ENCODE measurements around the gene FERMT2.
"Not testable (repeated sequence)": the region's sequence is repeated elsewhere in the genome, so short reads cannot be mapped to it uniquely, and the experiment has no call there.

FERMT2 gene

DNA sequence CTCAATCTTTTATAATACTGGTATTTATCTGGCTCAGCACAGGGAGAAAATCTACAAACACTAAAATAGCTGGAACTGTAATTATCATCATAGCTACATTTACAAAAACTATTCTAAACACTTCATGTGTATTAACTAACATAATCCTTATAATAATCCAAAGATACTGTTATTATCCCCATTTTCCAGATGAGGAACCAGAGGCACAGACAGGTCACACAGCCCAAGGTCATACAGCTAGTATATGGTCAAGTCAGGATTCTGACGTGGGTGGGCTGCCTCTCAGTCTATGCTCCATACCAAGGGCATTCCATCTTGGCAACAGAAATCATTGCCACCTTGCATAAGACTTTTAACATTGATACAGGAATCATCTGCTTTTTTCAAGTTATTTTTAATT lies 11.4 kb downstream of the FERMT2 start:
- DNase-seq (ENCODE audit: low read depth) = no peak

- DNase-seq (ENCODE audit: low read depth) = no peak
Measured at GRCh38 chr14:52937869-52938268, 13.0 kb downstream of the FERMT2 start.

DNA sequence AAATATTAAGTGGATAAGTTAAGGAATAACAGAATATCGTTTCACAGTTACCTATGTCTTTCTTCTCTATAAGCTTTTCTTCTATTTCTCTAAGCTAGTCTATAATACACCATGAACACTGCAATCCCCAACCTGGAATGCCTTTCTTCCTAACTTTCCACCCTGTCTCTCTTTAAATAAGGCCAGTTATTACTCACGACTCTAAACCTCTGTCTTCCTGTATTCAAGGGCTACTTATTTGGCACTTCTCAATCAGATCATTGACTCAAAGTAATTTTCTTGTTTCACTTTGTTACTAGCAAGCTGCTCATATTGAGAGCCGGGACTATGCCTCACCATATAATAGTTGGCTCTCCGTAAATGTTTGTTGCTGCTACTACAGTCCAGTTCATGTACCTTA lies 13.5 kb downstream of the FERMT2 start:
- DNase-seq (ENCODE audit: low read depth) = no peak

DNA sequence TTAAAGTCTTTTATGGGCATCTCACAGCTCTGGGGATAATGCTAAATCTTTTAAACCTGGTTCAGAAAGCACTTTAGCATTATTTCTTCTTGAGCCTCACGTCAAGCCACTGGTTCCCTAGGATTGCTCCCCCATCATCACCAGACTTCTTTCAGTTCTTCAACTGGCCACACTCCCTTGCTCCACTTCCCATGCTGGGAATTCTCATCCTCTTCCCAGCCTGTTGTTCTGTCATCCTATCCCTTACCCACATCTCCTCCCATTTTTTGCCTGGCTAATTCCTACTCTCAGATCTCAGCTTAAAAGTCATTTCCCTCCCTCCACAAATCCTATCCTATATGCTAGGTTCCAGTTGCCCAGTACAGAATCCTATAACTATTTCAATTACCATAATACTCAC lies 14.4 kb downstream of the FERMT2 start:
- DNase-seq (ENCODE audit: low read depth) = no peak

- no peak for DNase-seq (ENCODE audit: low read depth)
Measured at GRCh38 chr14:52935833-52936232, 15.0 kb downstream of the FERMT2 start.

DNA sequence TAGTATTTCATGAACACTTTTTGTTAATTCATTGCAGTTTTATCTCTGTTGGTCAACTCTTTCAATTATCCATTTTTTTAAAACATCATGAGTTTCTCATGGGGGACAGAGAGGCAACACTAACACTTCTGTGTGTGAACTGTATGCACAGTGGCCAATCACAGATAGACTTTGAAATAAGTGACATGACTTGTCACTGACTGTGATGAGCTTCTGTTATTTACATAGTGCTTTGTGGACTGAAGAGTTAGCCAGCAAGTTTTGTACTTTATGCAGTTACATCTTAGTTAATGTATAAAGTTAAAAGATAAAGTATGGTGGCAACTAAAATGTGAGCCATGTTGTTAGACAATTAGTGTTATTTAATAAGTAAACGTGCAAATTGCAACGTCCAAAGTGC lies 16.1 kb downstream of the FERMT2 start:
- DNase-seq (ENCODE audit: low read depth) = no peak

DNA sequence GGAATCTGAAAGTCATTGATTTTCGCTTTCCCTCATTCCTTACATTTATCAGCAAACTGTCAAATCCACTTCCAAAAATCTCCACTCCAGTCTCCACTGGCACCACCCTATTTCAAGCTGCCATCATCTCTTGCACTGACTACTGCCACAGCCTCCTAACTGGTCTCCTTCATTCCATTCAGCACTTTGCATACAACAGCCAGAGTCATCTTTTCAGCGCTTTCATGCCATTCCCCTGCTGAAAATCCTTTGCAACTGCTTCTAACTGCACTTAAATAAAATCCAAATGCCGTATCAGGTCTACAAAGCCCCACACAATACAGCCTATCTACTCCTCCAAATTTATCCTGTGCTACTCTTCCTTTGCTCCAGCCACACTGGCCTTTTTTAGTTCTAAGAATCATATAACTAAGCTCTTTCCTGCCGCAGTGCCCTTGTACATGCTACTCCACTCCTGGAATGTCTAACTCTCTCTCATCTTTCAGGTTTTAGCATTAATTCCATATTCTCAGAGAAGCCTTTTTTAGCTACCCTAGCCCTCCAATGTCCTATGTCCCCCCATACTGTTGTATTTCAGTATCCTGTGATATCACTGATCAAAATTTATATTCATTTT lies 21.6 kb downstream of the FERMT2 start:
- DNase-seq (ENCODE audit: low read depth) = no peak

DNA sequence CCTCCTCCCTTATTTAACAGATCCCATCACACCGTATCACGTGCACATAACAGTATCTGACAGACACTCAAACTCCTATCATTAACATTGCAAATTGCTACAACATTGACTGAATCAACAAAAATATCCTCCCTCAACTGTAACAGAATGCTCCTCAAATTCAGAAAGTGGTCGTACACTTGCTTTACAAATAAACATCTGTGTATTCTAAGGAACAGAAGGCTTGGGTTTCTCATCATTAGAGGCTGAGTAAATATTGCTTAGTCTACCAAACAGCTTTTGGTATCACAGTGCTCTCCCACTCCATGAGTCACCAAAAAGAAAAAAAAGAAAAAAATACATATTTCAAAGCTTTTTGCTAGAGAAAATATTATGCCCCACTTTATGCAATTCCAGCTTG lies 23.9 kb downstream of the FERMT2 start:
- no peak for DNase-seq (ENCODE audit: low read depth)

GRCh38 chr14:52923902-52924575 lies 26.8 kb downstream of the FERMT2 start:
- DNase-seq (ENCODE audit: low read depth) = no peak

- DNase-seq (ENCODE audit: low read depth) = no peak
Measured at GRCh38 chr14:52922656-52923055, 28.2 kb downstream of the FERMT2 start.

DNA sequence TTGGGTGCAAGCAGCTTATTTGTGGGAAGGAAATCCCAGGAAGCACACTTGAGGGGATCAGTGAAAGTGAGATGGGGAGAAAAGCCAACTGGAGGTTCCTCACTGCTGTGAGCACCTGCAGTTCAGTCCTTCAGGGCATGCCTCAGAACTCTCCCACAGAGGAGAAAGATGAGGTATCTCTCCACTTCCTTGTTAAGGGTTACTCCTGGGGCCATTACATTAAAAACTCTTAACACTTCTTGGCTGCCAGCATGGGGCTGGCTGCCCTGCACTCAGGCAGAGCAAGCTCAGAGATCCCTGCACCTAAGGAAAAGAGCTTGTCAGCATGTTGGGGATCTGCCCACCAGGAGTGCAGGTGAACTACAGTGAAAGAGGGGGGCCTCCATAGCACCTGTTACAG lies 28.8 kb downstream of the FERMT2 start:
- no peak for DNase-seq (ENCODE audit: low read depth)

- not testable (repeated sequence) for DNase-seq (ENCODE audit: low read depth)
Measured at GRCh38 chr14:52920411-52920810, 30.4 kb downstream of the FERMT2 start.

GRCh38 chr14:52919971-52920370 lies 30.9 kb downstream of the FERMT2 start:
- no peak for DNase-seq (ENCODE audit: low read depth)

GRCh38 chr14:52918486-52918885 lies 32.4 kb downstream of the FERMT2 start:
- no peak for DNase-seq (ENCODE audit: low read depth)

DNA sequence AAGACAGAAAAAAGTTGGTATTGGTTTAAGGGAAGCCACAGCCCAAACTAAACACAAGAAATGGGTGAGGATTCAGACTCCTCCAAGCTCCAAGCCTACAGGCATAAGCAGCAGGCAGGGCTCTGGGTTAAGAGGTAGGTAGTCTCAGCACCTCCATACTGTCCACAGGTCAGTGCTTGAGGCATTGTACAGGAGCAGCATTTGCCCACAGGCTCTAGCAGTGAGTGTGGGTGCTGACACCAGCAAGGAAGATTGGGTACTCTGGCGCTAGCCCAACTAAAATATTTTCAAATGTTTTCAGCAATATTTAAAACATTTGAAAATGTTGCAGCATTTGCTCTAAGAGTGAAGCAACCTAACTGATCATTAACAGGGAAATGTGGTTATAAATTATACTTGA lies 33.1 kb downstream of the FERMT2 start:
- no peak for DNase-seq (ENCODE audit: low read depth)

- DNase-seq (ENCODE audit: low read depth) = no peak
Measured at GRCh38 chr14:52914295-52914694, 36.6 kb downstream of the FERMT2 start.

GRCh38 chr14:52913271-52913670 lies 37.6 kb downstream of the FERMT2 start:
- DNase-seq (ENCODE audit: low read depth) = no peak

DNA sequence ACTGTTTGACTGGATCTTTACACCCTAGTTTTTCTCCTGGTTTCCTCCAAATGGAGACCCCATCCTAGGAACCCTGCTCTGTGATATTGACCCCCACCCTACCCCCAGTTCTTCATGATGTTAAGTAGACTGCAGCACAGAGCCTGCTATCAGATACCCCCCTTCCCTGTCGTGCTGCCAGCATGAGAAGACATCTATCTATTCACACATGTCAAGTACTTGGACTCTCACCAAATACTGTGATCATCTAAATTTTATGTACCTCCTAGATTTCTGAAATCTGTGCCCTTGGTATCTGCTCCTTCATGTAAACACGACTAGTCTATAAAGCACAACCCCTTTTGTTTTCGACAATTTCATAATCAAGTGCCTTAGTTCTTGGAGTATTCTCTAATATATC lies 38.9 kb downstream of the FERMT2 start:
- DNase-seq (ENCODE audit: low read depth) = no peak

DNA sequence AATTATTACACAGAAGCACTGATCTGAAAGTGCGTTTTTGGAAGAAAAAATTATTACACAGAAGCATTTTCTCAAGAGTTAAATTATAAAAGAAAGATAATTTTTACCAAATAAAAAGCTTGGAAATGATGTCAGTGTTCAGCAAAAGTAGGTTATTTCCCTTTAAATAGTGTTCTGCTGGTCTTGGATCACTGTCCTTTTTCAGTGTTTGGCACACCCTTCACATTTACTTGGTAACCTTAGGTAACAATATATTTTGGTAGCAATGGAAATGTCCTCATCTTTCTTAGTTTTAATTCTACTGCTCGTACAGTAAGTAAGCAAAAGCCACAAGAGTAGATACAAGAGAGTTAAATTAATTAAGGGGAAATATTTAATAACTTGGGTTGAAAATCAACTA lies 40.3 kb downstream of the FERMT2 start:
- DNase-seq (ENCODE audit: low read depth) = no peak

GRCh38 chr14:52907949-52908348 lies 42.9 kb downstream of the FERMT2 start:
- DNase-seq (ENCODE audit: low read depth) = no peak

DNA sequence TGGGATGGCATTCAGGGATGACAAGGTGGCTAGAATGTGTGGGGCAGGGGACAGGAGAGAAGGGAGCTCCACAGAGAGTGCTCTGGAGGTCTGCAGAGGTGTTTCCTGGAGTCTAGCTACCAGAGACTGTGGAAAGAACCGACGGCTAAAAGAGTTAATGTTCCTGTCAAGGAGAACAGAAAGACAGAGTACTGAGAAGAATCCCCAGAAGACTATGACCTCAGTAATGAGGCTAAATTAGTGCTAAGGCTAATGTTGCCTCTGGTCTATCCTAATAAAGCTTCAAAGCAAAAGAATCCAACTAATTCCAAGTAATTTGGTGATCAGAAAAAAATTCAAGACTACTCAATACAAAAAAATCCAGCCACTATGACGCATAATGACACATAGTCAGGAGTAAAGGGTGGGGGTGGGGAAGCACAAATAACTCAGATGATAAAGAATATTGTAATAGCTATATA lies 44.7 kb downstream of the FERMT2 start:
- no peak for DNase-seq (ENCODE audit: low read depth)

DNA sequence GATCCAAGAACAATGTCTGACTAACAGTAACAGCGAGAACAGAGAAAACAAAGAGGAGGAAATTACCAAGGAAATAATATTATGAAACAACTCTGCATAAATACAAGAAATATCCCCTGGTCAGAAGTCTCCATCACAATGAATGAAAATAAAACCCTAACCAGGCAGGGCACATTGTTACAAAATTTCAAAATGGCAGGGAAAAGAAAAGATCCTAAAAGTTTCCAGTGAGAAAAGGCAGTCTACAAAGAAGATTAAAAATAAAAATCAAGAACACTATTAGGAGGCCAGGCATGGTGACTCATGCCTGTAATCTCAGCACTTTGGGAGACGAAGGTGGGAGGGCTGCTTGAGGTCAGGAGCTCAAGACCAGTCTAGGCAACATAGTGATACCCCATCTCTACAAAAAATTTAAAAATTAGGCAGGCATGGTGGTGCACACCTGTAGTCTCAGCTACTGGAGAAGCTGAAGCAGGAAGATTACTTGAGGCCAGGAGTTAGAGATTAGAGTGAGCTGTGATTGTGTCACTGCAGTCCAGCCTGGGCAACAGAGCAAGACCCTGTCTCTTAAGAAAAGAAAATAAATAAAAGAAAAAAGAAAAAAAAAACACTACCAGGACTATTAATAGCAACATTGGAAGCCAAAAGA lies 47.8 kb downstream of the FERMT2 start:
- no peak for DNase-seq (ENCODE audit: low read depth)

DNA sequence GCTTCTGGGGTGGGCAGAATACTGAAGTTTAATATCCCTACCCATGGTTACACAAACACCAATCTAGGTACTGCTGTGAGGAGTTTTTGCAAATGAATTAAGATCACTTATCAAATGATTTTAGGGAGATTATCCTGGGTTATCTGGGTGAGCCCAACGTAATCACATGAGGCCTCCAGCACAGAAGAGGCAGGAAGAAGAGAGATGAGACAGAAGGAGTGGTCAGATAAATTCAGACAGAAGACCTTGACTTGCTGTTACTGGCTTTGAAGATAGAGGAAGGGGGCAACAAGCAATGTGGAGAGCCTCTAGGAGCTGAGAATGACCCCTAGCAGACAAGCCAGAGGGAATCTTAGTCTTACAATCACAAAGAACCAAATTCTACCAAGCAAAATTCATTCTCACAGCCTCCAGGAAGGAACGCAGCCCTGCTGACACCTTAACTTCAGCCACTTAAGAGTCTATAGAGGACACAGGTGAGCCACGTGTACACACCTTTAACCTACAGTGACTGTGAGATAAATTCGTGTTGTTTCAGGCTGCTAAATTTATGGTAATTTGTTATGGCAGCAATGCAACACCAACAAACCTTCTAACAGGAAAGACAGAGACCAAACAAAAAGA lies 49.4 kb downstream of the FERMT2 start:
- no peak for DNase-seq (ENCODE audit: low read depth)

Measured in activated T-helper 1 cell treated with Interleukin-2 at 50 U/mL for 16 hours (primary cell).